Epithelial cell of esophagus (primary cell): ENCODE measurements around the gene PTOV1.
A peak's percentile ranks its signal among the peaks of the same experiment; 100 is the strongest.

Source experiments
- DNase-seq: peaks from one replicate; pipeline ENCODE4 v3.0.0; 2010; ENCODE audit warnings: low read depth
- H3K4me3 ChIP-seq: 2 replicates; pipeline ENCODE4 v1.5.1; 2011; ENCODE audit warnings: mild to moderate bottlenecking, low read length, control low read depth
- TF ChIP-seq, protein P1 (sequence below): IDR thresholded peaks from 2 replicates; pipeline ENCODE4 v1.5.1; 2011; ENCODE audit warnings: low read depth, mild to moderate bottlenecking, low read length, control low read depth, inconsistent platforms; ENCODE audit not compliant: insufficient read depth; ENCODE audit errors: missing control alignments

The PTOV1 gene

DNA sequence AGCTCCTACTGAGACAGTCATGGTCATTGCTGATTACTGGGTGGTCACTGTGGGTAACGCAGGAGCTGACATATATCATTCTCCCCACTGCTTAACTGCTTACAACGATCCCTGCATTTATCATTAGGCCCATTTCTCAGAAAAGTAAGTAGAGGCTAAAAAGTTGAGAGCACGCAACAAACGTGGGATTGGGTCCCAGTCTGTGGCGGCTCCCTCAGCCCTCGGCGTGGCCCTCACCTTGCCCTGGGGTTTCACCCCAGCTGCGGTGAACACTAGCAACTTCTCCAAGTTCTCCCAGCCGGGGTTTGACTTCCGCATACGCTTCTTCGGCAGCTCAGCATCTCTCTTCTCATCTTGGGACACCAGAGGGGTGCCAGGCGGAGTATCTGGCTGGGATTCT is 13.9 kb downstream of the PTOV1 start:
- TF ChIP-seq, protein P1, sequence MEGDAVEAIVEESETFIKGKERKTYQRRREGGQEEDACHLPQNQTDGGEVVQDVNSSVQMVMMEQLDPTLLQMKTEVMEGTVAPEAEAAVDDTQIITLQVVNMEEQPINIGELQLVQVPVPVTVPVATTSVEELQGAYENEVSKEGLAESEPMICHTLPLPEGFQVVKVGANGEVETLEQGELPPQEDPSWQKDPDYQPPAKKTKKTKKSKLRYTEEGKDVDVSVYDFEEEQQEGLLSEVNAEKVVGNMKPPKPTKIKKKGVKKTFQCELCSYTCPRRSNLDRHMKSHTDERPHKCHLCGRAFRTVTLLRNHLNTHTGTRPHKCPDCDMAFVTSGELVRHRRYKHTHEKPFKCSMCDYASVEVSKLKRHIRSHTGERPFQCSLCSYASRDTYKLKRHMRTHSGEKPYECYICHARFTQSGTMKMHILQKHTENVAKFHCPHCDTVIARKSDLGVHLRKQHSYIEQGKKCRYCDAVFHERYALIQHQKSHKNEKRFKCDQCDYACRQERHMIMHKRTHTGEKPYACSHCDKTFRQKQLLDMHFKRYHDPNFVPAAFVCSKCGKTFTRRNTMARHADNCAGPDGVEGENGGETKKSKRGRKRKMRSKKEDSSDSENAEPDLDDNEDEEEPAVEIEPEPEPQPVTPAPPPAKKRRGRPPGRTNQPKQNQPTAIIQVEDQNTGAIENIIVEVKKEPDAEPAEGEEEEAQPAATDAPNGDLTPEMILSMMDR: no peak
- no peak for DNase-seq
- no peak overlapping the region for H3K4me3 ChIP-seq

DNA sequence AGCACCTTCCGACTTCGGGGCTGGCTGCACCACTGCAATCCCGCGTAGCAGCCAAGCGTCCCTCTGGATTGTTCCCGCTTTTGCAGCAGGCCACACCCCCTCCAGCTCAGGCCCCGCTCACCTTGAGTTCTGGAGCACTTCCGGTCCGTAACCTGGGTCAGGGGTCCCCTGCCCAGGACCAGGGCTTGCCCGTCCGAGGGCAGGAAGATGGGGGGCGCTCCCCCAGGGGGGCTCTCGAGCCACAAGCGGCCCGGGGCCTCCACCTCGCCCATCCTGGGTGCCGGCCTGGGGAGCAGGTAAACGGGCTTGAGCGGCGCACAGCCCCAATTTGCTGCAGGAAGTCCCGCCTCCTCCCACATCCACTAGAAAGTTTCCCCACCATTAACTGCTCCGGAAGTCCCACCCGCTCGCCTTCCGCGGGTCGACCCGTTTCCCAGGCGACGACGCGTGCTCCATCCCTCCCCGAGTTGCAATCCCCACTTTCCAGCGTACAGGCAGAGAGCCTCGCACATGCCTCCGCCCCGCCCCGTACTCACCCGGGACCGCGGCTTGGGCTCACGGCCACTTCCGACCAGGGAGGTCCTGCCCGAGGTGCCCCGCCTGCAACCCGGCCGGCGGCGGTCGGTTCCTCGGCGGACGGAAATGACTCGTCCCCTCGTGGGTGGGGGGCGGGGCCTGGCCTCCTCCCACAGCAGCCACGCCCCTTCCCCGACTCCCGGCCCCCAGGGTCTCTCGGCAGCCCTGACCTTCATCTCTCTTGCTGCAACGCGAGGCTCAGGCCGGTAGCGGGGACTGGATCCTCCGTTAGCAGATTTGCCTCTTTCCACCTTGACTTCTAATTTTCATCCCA is 16.2 kb downstream of the PTOV1 start, which contains the start of gene PNKP:
TSS of gene PNKP (minus strand) at position 644 of the 850 bp plus-strand sequence. CDS start at position 272, 372 bp downstream.
- DNase-seq: peak; percentile 91
- TF ChIP-seq, protein P1: no peak
- H3K4me3 ChIP-seq: peak within 1 kb of the TSS; percentile 80

DNA sequence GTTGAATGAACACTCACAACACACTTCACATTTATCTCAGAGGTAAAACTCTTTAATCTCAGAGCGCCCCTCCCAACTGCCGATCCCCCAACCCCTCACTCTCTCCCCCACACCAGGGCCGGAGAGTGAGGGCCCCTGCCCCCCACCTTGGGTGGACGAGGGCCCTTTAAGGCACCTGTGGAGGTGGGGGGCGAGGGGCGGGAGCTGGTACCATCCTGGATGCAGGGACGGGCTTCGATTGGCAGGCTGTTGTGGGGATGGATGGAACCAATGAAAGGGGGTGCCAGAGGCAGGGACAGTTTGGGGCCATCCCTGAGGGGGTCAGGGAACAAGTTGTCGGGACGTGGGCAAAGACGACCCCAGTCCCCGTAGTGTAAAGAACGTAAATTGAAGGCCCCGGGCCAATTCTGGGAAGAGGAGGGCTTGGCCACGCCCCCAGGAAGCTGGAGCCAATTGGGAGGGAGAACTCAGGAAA is 18.1 kb downstream of the PTOV1 start:
- TF ChIP-seq, protein P1: no peak
- peak overlapping the region; percentile 52 for H3K4me3 ChIP-seq
- DNase-seq: no peak

DNA sequence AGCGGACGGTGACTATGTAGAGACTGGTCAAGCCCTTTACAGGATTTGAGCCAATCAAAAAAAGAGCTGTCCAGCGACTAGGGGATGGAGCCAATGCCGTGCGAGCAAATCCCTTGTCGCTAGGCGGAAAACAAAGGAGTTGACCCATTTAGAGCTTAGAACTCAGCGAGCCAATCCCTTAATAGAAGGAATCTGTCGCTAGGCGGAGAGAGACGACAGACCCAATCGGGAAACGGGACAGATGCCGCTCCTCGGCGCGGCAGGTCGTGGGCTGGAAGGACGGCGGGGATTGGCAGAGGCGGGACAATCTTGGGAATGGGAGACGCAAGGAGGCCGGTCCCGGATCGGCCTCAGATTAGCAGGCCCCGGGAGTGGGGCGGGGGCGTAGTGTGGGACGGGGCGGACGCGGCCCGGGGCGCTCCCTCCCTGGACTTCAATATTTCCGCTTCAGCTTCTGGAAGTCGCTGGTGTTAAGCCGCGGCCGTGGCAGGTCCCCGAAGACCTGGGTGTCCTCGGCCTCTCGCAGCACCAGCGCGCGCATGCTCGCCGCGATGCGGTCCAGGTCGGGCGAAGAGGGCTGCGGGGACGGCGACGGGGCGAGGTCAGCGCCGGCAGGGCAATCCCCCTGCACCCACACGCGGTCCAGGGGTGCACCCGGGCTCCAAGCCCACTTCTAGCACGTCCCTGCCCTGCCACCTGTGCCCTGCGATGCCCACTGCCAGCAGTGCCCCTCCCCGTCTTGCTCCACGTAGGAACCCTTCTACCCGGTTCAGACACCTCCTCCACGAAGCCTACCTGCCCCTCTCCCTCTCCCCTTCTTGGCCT is 18.7 kb downstream of the PTOV1 start:
- peak; percentile 100 for DNase-seq
- TF ChIP-seq, protein P1: no peak
- peak overlapping the region; percentile 52 for H3K4me3 ChIP-seq

DNA sequence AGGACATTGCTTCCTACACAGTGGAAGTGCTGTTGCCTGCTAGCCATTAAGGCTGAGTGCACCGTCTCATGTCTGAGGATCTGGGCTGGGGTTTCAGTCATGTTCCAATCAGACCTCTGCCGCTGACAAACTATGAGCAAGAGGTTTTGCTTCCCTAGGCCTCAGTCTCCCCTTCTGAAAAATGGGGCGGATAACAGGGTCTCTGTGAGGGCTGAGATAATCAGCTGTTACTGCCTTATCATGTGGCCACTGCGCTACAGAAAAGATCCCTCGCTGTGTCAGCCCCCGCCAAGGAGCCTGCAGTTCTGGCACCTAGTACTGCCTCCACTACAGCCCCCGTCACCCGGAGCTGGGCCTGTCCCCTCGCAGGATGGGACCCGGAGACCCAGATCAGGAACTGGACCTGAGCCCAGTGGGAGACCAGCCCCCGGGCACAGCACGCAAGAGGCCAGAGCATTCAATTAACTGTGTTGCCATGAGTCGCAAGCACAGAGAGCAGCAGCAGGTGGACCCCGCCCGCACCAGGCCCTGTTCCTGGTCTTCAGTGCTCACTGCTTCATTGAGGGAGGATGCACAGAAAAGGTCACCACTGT is 19.4 kb downstream of the PTOV1 start:
- H3K4me3 ChIP-seq: peak overlapping the region; percentile 51
- DNase-seq: no peak

DNA sequence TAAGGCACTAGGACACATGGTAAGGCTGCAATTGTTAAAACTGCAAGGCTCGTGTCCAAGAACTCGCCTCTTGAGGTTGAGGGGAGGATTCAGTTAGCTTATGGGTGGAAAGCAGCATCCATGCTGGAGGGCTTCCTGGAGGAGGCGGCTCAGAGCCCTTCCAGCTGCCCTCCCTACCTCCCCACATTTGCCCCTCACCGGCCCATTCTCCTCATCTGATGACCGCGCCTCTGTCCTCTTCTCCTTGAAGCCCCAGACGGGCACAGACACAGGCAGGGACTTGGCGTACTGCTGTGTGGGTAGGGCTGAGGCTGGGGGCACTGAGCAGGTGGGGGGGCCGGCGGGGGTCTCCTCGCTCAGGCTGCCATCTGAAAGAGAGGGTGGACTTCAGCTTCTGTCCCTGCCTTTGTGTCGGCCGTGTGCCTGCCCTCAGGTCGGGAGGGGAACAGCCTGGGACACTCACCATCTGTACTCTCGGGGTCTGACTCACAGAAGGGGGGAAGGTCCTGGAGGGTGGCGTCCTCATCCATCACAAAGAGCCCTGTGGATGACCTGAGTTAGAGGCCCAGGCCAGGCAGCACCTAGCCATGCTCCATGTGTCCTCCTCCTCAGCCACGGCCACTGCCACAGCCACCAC is 20.5 kb downstream of the PTOV1 start:
- TF ChIP-seq, protein P1: no peak
- DNase-seq: no peak
- H3K4me3 ChIP-seq: no peak overlapping the region

More for the DNA sequence above, 19.4 kb downstream of the PTOV1 start:
- TF ChIP-seq, protein P1: no peak
